ENCODE data around the gene TRIM44.
"Not testable (repeated sequence)": the region's sequence is repeated elsewhere in the genome, so short reads cannot be mapped to it uniquely, and the experiment has no call there.

Gene TRIM44

GRCh38 chr11:35658020-35658948, 4.3 kb upstream of the TRIM44 start:
- Histone ChIP-seq H3K4me1 (ENCODE audit: control insufficient read depth, insufficient read depth, low read length) (peaks cover 14% of the 10 kb centered on the region), H3K4me2 (ENCODE audit: low read length) (no peak overlapping the region), H3K36me3 (ENCODE audit: insufficient read depth, low read length) (no peaks in the 10 kb centered on the region), H3K27me3 (ENCODE audit: control insufficient read depth, insufficient read depth, low read length) (no peaks in the 10 kb centered on the region), H3K9me3 (replicated peaks; ENCODE audit: low read length) (no peaks in the 10 kb centered on the region), H3K9ac (ENCODE audit: low read depth, low read length) (no peak overlapping the region), H3K4me3 (ENCODE audit: low read length) (no peak overlapping the region)

DNA sequence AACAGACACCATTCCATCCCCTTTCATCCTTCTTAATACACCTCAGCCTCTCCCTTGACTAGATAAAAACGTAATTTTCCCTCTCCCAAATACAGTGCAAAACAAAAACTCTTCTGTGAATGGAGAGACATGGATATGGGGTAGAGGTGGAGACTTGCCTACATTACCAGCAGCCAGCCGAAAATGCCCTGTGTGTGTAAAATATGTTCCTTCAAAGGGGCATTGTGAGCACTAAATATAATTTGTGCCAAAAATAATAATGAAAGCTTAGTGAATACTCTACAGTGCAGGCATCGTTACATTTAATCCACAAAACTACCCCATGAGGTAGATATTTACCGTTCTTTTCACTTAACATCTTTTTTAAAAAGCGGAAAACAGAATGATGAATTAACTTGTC, 1.0 kb upstream of the TRIM44 start:
- peak overlapping the region; percentile 84 for H3K4me3 ChIP-seq (ENCODE audit: low read length)
- H3K9me3 ChIP-seq (replicated peaks; ENCODE audit: low read length), result peaks cover 14% of the 10 kb centered on the region
- H3K9ac ChIP-seq (ENCODE audit: low read depth, low read length), result peak overlapping the region; percentile 91
- no peaks in the 10 kb centered on the region for H3K36me3 ChIP-seq (ENCODE audit: insufficient read depth, low read length)
- H3K4me2 ChIP-seq (ENCODE audit: low read length), result peak overlapping the region; percentile 94
- no peaks in the 10 kb centered on the region for H3K27me3 ChIP-seq (ENCODE audit: control insufficient read depth, insufficient read depth, low read length)
- H3K4me1 ChIP-seq (ENCODE audit: control insufficient read depth, insufficient read depth, low read length), result peaks cover 24% of the 10 kb centered on the region

GRCh38 chr11:35662061-35662648, 420 bp upstream of the TRIM44 start:
- Histone ChIP-seq H3K4me3 (ENCODE audit: low read length) (peak overlapping the region; percentile 84), H3K36me3 (ENCODE audit: insufficient read depth, low read length) (peaks cover 3% of the 10 kb centered on the region), H3K9me3 (replicated peaks; ENCODE audit: low read length) (peaks cover 14% of the 10 kb centered on the region), H3K27me3 (ENCODE audit: control insufficient read depth, insufficient read depth, low read length) (no peaks in the 10 kb centered on the region), H3K4me1 (ENCODE audit: control insufficient read depth, insufficient read depth, low read length) (peaks cover 24% of the 10 kb centered on the region), H3K9ac (ENCODE audit: low read depth, low read length) (peak overlapping the region; percentile 91), H3K4me2 (ENCODE audit: low read length) (peak overlapping the region; percentile 94)

DNA sequence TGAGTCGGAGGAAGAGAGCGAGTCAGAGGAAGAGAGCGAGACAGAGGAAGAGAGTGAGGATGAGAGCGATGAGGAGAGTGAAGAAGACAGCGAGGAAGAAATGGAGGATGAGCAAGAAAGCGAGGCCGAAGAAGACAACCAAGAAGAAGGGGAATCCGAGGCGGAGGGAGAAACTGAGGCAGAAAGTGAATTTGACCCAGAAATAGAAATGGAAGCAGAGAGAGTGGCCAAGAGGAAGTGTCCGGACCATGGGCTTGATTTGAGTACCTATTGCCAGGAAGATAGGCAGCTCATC, 780 bp downstream of the TRIM44 start:
- peaks cover 7% of the 10 kb centered on the region for H3K36me3 ChIP-seq (ENCODE audit: insufficient read depth, low read length)
- peak overlapping the region; percentile 84 for H3K4me3 ChIP-seq (ENCODE audit: low read length)
- H3K4me2 ChIP-seq (ENCODE audit: low read length), result peak overlapping the region; percentile 94
- peak overlapping the region; percentile 91 for H3K9ac ChIP-seq (ENCODE audit: low read depth, low read length)
- no peaks in the 10 kb centered on the region for H3K27me3 ChIP-seq (ENCODE audit: control insufficient read depth, insufficient read depth, low read length)
- H3K9me3 ChIP-seq (replicated peaks; ENCODE audit: low read length), result peaks cover 14% of the 10 kb centered on the region
- H3K4me1 ChIP-seq (ENCODE audit: control insufficient read depth, insufficient read depth, low read length), result peaks cover 24% of the 10 kb centered on the region

DNA sequence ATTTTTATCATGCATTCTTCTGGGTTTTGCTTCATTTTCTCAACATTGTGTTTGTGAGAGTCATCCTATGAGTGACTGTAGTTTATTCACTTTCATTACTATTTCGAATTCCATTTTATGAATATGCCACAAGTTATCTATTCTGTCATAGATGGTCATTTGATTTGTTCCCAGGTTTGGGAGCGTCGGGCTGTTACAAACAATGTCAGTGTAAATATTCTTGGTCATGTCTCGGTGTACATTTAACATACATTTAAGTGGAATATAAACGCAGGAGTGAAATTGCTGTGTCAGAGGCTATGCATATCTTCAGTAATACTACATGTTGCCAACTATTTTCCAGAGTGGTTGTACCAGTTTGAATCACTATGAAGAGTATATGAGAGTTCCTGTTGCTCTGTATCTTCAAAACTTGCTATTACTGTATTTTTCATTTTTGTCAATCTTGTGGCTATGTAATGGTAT, 2.4 kb downstream of the TRIM44 start:
- Histone ChIP-seq H3K4me2 (ENCODE audit: low read length) (peak overlapping the region; percentile 94), H3K27me3 (ENCODE audit: control insufficient read depth, insufficient read depth, low read length) (no peaks in the 10 kb centered on the region), H3K4me3 (ENCODE audit: low read length) (peak overlapping the region; percentile 84), H3K9me3 (replicated peaks; ENCODE audit: low read length) (peaks cover 14% of the 10 kb centered on the region), H3K36me3 (ENCODE audit: insufficient read depth, low read length) (peaks cover 10% of the 10 kb centered on the region), H3K4me1 (ENCODE audit: control insufficient read depth, insufficient read depth, low read length) (peaks cover 24% of the 10 kb centered on the region), H3K9ac (ENCODE audit: low read depth, low read length) (no peak overlapping the region)

DNA sequence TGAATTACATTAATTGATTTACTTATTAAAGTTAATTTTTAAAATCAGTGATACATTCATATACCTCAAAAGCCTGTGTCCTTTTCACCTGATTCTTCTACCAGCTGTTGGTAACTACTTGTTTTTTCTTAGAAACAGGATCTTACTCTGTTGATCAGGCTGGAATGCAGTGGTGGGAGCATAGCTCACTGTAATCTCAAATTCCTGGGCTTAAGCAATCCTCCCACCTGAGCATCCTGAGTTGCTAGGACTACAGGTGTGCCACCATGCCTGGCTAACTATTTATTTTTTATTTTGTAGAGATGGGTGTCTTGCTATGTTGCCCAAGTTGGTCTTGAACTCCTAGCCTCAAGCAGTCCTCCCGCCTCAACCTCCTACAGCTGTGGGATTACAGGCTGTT, 4.7 kb downstream of the TRIM44 start:
- Histone ChIP-seq H3K4me3 (ENCODE audit: low read length) (no peak overlapping the region), H3K9ac (ENCODE audit: low read depth, low read length) (no peak overlapping the region), H3K27me3 (ENCODE audit: control insufficient read depth, insufficient read depth, low read length) (no peaks in the 10 kb centered on the region), H3K4me1 (ENCODE audit: control insufficient read depth, insufficient read depth, low read length) (peaks cover 33% of the 10 kb centered on the region), H3K9me3 (replicated peaks; ENCODE audit: low read length) (peaks cover 14% of the 10 kb centered on the region), H3K4me2 (ENCODE audit: low read length) (no peak overlapping the region), H3K36me3 (ENCODE audit: insufficient read depth, low read length) (peaks cover 10% of the 10 kb centered on the region)

DNA sequence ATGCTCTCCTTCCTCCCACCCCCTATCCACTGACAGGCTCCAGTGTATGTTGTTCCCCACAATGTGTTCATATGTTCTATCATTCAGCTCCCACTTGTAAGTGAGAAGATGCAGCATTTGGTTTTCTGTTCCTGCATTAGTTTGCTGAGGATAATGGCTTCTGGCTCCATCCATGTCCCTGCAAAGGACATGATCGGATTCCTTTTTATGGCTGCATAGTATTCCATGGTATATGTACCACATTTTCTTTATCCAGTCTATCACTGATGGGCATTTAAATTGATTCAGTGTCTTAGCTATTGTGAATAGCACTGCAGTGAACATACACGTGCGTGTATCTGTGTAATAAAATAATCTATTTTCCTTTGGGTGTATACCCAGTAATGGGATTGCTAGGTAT, 5.8 kb downstream of the TRIM44 start:
- H3K9ac ChIP-seq (ENCODE audit: low read depth, low read length); H3K27me3 ChIP-seq (ENCODE audit: control insufficient read depth, insufficient read depth, low read length); H3K4me2 ChIP-seq (ENCODE audit: low read length); H3K4me3 ChIP-seq (ENCODE audit: low read length): not testable (repeated sequence)
- H3K9me3 ChIP-seq (replicated peaks; ENCODE audit: low read length), result peaks cover 14% of the 10 kb centered on the region
- peaks cover 10% of the 10 kb centered on the region for H3K36me3 ChIP-seq (ENCODE audit: insufficient read depth, low read length)
- H3K4me1 ChIP-seq (ENCODE audit: control insufficient read depth, insufficient read depth, low read length), result peaks cover 29% of the 10 kb centered on the region

DNA sequence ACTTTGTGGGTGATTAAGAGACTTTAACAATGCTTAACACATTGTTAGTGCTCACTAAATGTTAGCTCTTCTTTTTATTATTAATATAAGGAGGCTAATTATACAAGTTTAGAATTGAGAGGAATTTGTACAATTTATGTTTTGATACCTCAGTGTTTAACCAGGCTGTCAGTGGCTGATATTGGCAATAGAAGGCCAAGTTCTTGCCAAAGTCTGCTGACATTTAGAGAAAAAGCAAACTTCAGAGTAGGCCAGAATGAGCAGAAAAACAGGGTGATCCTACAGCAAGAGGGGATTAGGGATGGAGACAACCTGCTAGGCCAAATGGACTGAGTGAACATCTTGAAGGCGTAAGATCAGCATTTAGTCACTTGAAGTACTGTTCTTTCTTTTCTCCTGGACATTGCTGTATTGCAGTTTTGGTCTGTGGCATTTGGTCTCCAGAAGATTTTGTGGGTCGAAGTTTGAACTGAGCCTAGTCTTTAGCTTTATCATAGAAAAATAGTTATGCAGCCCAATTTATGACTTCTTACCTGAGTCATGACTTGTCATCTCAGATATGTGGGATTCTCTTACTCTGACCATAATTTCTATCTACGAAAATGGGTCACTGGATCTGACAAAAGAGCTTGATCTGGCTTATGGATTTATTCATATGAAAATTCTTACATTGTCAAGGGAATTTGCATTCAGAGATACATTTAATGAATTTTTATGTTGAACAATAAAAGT, 9.0 kb downstream of the TRIM44 start:
- H3K4me3 ChIP-seq (ENCODE audit: low read length), result no peak overlapping the region
- peaks cover 10% of the 10 kb centered on the region for H3K36me3 ChIP-seq (ENCODE audit: insufficient read depth, low read length)
- H3K27me3 ChIP-seq (ENCODE audit: control insufficient read depth, insufficient read depth, low read length), result no peaks in the 10 kb centered on the region
- no peak overlapping the region for H3K4me2 ChIP-seq (ENCODE audit: low read length)
- H3K9me3 ChIP-seq (replicated peaks; ENCODE audit: low read length), result no peaks in the 10 kb centered on the region
- H3K9ac ChIP-seq (ENCODE audit: low read depth, low read length), result no peak overlapping the region
- H3K4me1 ChIP-seq (ENCODE audit: control insufficient read depth, insufficient read depth, low read length), result peaks cover 27% of the 10 kb centered on the region

DNA sequence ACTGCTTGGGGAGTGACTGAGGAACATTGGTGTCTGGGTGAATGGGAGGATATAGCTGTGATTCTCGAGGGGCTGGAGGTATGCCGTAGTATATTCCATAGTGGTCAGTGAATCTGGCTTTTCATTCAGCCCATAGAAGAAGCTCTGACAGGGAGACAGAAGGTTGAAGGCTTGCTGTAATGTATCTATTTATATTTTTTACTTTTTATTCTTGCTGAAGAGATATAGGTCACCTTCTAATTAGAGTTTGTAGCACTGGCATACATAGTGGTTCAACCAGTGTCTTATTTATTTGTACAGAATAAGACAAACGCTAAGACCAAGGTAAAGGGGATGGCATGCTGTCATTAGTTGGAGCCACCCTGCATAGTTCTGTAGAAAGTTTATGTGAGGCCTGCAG, 10.0 kb downstream of the TRIM44 start:
- Histone ChIP-seq H3K9me3 (replicated peaks; ENCODE audit: low read length) (no peaks in the 10 kb centered on the region), H3K36me3 (ENCODE audit: insufficient read depth, low read length) (peaks cover 7% of the 10 kb centered on the region), H3K4me3 (ENCODE audit: low read length) (no peak overlapping the region), H3K27me3 (ENCODE audit: control insufficient read depth, insufficient read depth, low read length) (no peaks in the 10 kb centered on the region), H3K4me2 (ENCODE audit: low read length) (no peak overlapping the region), H3K4me1 (ENCODE audit: control insufficient read depth, insufficient read depth, low read length) (peaks cover 27% of the 10 kb centered on the region), H3K9ac (ENCODE audit: low read depth, low read length) (no peak overlapping the region)

GRCh38 chr11:35675901-35676610, 13.5 kb downstream of the TRIM44 start:
- no peak overlapping the region for H3K4me3 ChIP-seq (ENCODE audit: low read length)
- no peak overlapping the region for H3K9ac ChIP-seq (ENCODE audit: low read depth, low read length)
- H3K4me2 ChIP-seq (ENCODE audit: low read length), result no peak overlapping the region

DNA sequence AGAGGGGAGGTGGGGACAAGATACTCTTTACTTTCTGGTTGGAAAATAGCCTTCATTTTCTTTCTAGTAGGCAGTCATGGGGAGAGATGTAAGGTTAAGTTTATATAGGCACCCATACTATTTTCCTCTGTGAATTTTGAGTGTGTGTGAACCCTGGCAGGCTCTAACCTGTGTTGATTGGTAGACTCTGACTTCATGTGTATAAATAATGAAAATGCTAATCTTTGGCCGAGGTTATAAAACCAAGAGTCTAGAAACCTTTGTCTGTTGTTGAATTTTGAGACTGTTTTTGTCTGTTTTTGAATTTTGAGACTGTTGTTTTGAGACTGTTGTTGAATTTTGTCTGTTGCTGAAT, 14.0 kb downstream of the TRIM44 start:
- Histone ChIP-seq H3K4me2 (ENCODE audit: low read length) (no peak overlapping the region), H3K27me3 (ENCODE audit: control insufficient read depth, insufficient read depth, low read length) (no peaks in the 10 kb centered on the region), H3K4me1 (ENCODE audit: control insufficient read depth, insufficient read depth, low read length) (peaks cover 14% of the 10 kb centered on the region), H3K9me3 (replicated peaks; ENCODE audit: low read length) (no peaks in the 10 kb centered on the region), H3K36me3 (ENCODE audit: insufficient read depth, low read length) (no peaks in the 10 kb centered on the region), H3K4me3 (ENCODE audit: low read length) (no peak overlapping the region), H3K9ac (ENCODE audit: low read depth, low read length) (no peak overlapping the region)

More at GRCh38 chr11:35675901-35676610, 13.5 kb downstream of the TRIM44 start:
- peaks cover 19% of the 10 kb centered on the region for H3K4me1 ChIP-seq (ENCODE audit: control insufficient read depth, insufficient read depth, low read length)
- no peaks in the 10 kb centered on the region for H3K36me3 ChIP-seq (ENCODE audit: insufficient read depth, low read length)
- H3K27me3 ChIP-seq (ENCODE audit: control insufficient read depth, insufficient read depth, low read length), result no peaks in the 10 kb centered on the region
- H3K9me3 ChIP-seq (replicated peaks; ENCODE audit: low read length), result no peaks in the 10 kb centered on the region

Data from skeletal muscle satellite cell (primary cell).